Activated gamma-delta T cell treated with anti-CD3 and anti-CD28 coated beads, Interleukin-2, amount 50 U/mL, for 16 hours (primary cell): Measurements from ENCODE around the gene NR0B2.
"Not testable (repeated sequence)": the region's sequence is repeated elsewhere in the genome, so short reads cannot be mapped to it uniquely, and the experiment has no call there.

Experiments
- DNase-seq: peaks from one replicate; pipeline ENCODE4 v3.0.0-alpha.2; 2020; ENCODE audit warnings: low read depth

Gene NR0B2

DNA sequence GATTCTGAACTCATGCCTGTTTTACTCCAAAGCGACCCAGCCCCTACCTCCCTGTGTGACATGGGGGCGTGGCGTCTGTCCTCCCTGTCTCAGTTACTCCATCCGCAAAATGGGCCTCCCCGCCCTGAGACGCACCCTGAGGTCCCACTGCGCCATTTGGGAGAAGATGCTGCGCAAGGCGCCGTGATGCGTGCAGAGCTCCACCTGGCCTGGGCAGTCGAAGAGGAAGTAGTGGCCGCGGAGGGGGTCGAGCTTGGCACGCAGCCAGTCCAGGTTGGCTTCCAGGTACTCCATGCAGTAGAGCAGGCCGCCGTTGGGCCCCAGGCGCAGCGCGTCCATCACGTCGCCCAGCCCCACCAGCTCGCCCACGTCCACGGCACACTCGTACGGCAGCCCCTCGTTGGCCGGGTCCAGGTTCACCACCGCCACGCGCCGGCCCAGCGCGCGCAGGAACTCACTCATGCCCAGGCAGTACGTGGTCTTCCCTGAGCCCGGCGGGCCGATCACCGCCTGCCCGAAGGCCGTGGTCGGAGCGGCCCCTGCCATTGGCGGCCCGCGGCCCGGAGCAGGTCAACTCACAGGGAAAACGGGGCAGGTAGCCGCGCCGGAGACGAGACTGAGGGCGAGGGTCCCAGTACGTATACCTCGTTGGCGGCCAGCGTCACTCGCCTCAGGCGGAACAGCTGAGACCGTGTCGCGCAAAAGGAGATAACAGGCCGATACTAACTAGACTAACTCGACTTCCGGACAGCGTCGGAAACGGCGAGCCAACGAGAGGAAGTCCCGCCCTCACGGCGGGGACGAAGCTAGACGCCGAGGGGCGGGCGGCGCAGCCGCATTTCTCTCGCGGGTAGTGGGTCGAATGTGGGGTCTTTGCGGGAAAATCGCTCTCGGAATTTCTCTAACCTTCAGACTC is 24.0 kb downstream of the NR0B2 start, which contains the start of gene GPN2:
Gene GPN2 (minus strand): TSS at position 733 of the 916 bp plus-strand sequence. CDS start 187 bp downstream, at position 546.
- DNase-seq = peak; percentile 62

DNA sequence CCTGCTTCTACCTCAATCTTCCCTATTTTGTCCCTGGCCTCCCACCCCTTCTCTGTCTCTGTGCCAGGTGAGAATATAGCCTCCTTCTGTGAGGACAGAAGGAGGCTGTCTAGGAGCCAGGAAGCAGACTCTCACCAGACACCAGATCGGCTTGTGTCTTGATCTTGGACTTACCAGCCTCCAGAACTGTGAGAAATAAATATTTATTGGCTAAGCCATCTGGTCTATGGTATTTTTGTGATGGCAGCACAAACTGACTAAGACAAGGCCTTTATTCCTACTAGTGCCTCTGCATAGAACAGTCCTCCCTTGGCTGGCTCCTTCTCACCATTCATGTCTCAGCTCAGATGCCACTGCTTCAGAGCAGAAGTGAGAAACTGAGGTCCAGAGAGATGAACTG is 25.5 kb downstream of the NR0B2 start:
- DNase-seq = no peak

DNA sequence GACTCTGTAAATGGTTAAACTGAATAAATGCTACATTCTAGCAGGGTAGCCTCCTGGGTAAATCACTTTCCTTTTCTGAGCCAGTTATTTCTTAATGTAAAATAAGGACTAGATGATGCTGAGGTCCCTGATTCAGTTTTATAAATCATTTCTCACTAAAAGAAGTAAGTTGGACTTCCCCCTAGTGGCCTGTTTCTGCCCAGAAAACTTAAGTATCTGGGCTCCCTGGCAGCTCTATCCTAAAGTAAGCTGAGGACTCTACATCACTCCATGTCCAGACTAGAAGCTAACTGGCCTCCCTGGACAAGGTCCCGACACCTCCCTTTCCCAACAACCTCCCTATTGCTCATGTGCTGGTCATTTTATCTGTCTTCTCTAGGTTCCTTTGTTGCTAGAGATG is 26.6 kb downstream of the NR0B2 start:
- no peak for DNase-seq

DNA sequence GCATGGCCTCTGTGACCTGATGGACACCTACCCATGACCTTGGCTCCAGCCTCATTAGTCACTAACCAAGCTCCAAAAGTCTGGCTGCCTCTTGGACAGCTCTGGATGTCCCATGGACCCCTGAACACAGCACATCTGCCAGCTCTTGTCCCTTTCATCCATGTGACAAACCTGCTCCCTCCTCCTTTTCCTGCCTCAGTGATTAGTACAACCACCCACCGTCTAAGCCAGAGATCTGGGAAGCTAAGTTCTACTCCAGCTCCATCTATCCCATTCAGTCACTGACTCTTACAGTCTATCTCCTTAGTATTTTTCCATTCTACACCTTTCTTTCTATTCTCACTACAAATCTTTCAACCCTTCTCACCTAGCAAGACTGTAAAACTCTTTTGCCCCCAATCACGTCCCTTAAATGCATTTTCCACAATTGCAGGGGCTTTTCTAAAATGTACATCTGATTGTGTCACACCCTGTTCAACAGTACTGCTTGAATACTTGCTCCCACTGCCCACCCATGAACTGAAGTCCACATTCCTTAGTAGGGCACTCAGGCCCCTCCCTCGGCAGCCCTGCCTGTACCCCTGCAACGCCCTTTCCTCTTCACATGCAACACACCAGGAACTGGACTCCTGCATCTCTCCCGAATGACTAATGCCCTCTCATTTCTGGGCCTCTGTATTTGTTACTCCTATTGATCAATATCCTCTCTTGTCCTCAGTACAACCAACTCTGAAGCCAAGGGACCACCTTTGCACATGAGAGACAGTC is 30.9 kb downstream of the NR0B2 start:
- DNase-seq = no peak

- not testable (repeated sequence) for DNase-seq
Observed at GRCh38 chr1:26881611-26882010, 32.2 kb downstream of the NR0B2 start.

DNA sequence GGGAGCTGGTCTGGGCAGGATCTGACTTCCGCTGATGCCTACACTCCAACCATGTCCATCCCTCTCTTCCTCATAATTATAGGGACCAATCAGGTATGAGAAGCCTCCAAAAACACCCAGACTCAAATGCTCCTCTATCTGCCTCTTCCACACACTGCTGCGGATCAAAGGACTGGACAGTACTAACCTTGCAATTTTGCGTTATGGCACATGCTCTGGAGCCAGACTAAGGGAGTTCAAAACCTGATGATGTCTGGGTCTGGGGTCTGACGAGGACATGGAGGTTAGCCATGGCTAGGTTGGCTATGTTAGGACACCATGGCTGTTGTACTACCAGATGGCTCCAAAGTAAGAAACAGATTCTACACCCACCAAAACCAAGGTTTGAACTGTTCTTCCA is 34.0 kb downstream of the NR0B2 start:
- DNase-seq = no peak

DNA sequence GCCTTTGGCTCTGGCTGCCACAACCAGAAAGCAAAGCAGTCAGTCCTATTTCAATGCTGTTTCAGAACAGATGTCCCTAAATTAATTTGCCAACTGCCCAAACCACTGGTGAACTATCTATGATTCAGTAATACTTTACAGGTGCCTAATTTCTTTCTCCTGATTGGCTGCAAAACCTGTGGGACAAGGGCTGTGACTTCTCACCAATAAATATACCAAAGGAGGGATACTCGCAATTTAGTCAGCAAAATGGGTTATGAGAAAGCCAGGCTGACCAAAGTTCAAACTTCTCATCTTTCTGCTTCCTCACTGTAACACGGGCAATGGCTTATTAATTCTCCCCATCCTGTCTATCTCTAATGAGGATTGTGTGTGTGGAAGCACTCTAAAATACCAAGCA is 36.4 kb downstream of the NR0B2 start:
- DNase-seq = no peak

GRCh38 chr1:26874896-26875295 is 38.9 kb downstream of the NR0B2 start:
- DNase-seq = no peak

GRCh38 chr1:26873097-26873496 is 40.7 kb downstream of the NR0B2 start:
- DNase-seq = not testable (repeated sequence)

GRCh38 chr1:26864610-26865480 is 48.9 kb downstream of the NR0B2 start:
- DNase-seq = peak; percentile 91

- DNase-seq = no peak
Observed at GRCh38 chr1:26863685-26864077, 50.1 kb downstream of the NR0B2 start.

DNA sequence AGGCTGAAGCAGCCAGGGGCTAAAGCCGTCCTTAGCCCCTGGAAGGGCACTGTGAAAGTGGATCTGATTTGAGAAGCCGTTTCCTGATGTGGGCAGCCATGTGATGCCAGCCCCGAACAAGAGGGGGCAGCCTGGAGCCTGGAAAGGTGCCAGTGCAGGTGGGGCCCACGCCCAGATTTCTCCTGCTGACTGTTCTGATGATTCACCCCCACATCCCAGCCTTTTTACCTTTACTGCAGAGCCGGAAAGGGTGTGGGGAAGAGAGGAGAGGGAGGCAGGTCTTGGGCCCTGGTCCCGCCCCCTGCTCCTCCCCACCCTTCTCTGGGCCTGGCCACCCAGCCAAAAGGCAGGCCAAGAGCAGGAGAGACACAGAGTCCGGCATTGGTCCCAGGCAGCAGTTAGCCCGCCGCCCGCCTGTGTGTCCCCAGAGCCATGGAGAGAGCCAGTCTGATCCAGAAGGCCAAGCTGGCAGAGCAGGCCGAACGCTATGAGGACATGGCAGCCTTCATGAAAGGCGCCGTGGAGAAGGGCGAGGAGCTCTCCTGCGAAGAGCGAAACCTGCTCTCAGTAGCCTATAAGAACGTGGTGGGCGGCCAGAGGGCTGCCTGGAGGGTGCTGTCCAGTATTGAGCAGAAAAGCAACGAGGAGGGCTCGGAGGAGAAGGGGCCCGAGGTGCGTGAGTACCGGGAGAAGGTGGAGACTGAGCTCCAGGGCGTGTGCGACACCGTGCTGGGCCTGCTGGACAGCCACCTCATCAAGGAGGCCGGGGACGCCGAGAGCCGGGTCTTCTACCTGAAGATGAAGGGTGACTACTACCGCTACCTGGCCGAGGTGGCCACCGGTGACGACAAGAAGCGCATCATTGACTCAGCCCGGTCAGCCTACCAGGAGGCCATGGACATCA is 50.7 kb downstream of the NR0B2 start, which contains the start of gene SFN:
Gene SFN (plus strand): TSS at position 369 of the 904 bp plus-strand sequence. CDS start 64 bp downstream, at position 433.
- DNase-seq = no peak

DNA sequence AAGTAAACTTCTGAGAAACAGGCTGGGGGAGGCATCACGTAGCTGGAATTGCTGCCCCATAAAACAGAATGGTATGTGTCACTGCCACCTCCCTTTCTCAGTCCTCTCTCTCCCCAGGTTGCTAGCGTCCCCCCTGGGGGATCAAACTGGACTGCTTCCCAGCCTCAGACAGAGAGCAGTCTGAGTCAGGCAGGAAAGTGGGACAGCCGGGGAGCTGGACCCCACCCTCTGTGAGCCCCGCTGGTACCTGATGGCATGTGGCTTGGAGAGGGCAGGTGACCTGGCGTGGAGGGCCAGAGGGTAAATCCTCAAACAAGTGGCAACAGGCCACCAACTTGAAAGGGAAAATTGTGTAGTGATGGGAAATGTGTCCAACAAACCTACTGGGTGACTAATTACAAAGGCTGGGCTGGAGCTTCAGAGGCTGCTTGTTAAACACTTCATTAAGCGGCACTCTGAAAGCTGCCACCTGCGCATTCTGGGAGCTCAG is 51.8 kb downstream of the NR0B2 start:
- no peak for DNase-seq
